ENCODE data around the gene PIRT. TPM values are rescaled to one million over a fixed set of nuclear protein-coding genes. Genes with fewer than 3 reads are reported as not detected.
"Not testable (repeated sequence)": the region's sequence is repeated elsewhere in the genome, so short reads cannot be mapped to it uniquely, and the experiment has no call there.

Gene PIRT
- total and polyA plus RNA-seq, 8 donors, result 0.04 to 0.22 (median 0.05) TPM; not detected in 2

DNA sequence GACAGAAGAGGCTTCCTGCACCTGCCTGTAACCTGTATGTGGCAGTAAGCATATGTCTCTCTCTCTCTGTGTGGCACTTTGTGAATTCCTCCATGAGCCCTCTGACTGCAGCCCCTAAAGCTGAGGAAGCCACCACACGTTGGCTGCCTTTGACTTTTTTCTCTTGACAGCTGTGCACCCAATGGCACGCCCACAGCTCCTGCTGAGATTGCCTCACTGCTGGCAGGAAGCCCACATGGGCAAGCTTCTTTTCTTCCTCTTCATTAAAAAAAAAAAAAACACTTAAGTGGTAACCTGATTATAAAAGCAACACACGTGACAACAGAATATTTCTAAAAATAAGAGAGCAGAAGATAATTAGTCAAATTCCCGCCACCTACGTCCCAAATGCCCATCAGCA lies 34.0 kb upstream of the PIRT start:
- H3K4me3 ChIP-seq, result no peak overlapping the region
- DNase-seq (peak in 1 of 4 donors; percentile 3), ATAC-seq (no peak)
- no peak overlapping the region for H3K27ac ChIP-seq
- intact Hi-C loops (cut with DNase I), result no loop called here
- H3K36me3 ChIP-seq, result no peaks in the 10 kb centered on the region
- H3K27me3 ChIP-seq, result peaks cover 0 to 2% of the 10 kb centered on the region in 2 donors
- no peak for TF ChIP-seq CTCF (IDR thresholded peaks at IDR 0.05)
- no peaks in the 10 kb centered on the region for H3K4me1 ChIP-seq
- no peaks in the 10 kb centered on the region for H3K9me3 ChIP-seq

DNA sequence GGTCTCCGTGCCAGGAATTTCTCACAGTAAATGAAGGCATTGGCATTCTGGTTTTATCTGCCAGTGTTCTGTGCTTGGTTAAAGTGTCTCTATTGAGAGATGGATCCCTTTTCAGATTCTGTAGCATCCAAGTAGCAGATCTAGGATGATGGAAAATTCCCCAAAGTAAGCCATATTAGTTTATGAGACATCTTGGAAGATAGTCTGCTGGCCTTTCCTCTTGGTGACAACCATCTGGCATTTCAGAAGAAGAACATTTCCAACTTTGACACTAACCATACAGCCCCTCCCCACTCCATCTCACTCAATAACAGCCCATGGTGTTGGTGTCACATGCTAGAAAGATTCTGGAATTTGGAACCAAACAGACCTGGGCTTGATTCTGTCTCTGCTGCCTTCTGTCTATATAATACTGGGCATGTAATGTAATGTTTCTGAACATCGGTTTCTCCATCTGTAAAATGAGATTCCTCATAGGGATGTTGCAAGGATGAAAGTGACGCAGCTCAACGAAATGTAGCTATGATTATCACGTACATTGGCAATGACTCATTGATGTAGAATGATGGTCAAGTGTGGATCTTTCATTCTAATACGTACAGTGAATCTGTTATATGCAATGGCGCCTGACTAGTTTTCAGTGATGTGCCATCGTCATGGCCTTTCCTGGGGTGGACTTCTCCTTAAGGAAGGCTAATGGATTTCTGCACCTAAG lies 32.6 kb upstream of the PIRT start:
- no peak overlapping the region for H3K4me3 ChIP-seq
- H3K4me1 ChIP-seq, result no peaks in the 10 kb centered on the region
- no peaks in the 10 kb centered on the region for H3K9me3 ChIP-seq
- TF ChIP-seq CTCF (IDR thresholded peaks at IDR 0.05), result no peak
- DNase-seq (no peak), ATAC-seq (no peak)
- H3K27me3 ChIP-seq, result no peaks in the 10 kb centered on the region
- no peaks in the 10 kb centered on the region for H3K36me3 ChIP-seq
- no peak overlapping the region for H3K27ac ChIP-seq
- intact Hi-C loops (cut with DNase I), result no loop called here

- H3K4me3 ChIP-seq; H3K27me3 ChIP-seq; H3K27ac ChIP-seq; H3K9me3 ChIP-seq; intact Hi-C loops (cut with DNase I); DNase-seq; ATAC-seq; H3K4me1 ChIP-seq; H3K36me3 ChIP-seq: not testable (repeated sequence)
Measured at GRCh38 chr17:10868744-10869143, 30.9 kb upstream of the PIRT start.

DNA sequence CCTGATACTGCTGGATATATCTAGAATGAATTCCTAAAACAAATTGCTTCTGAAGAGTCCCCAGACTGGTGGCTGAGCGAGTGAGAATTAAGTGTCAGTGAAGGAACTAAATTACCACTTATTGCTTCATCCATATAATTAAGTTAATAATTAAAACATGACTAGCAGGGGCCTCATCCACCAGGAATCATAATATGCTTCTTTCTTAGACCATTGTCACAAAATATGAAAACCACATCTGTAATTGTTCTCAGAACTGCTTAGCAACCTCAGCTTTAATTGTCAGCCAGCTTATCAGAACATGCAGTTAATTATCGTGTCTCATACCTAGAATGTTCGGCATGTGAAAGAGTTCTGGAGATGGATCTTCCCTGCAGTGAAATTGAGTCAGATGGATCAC lies 21.2 kb upstream of the PIRT start:
- DNase-seq, result no peak
- TF ChIP-seq CTCF (IDR thresholded peaks at IDR 0.05), result no peak
- Histone ChIP-seq H3K4me1 (no peaks in the 10 kb centered on the region), H3K9me3 (no peaks in the 10 kb centered on the region), H3K27me3 (no peaks in the 10 kb centered on the region), H3K27ac (no peak overlapping the region), H3K4me3 (no peak overlapping the region), H3K36me3 (no peaks in the 10 kb centered on the region)
- no peak for ATAC-seq
- intact Hi-C loops (cut with DNase I), result no loop called here

DNA sequence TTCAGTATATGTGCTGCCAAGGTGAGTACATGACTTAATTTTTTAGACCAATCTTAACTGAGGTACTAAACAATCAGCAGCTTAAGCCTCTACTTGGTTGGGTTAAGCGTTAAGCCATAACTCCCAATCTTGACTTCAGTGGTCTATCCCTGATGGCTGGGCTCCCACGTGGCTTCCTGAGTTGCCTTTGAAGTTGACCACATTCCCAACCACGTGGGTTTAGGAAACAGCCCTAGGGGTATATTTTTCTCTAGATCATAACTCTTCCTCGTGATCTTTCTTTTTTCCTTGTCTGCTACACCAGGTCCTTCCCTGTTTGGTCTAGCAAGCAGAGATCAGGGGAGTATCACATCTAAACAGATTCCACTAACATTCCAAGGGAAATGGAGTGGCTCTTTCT lies 20.1 kb upstream of the PIRT start:
- Histone ChIP-seq H3K4me1 (no peaks in the 10 kb centered on the region), H3K27me3 (no peaks in the 10 kb centered on the region), H3K36me3 (no peaks in the 10 kb centered on the region), H3K27ac (no peak overlapping the region), H3K4me3 (no peak overlapping the region), H3K9me3 (no peaks in the 10 kb centered on the region)
- TF ChIP-seq CTCF (IDR thresholded peaks at IDR 0.05), result no peak
- intact Hi-C loops (cut with DNase I), result no loop called here
- DNase-seq (no peak), ATAC-seq (no peak)

GRCh38 chr17:10846636-10847035 lies 8.7 kb upstream of the PIRT start:
- H3K27me3 ChIP-seq, H3K4me3 ChIP-seq, H3K36me3 ChIP-seq, ATAC-seq, H3K27ac ChIP-seq, H3K9me3 ChIP-seq, DNase-seq, H3K4me1 ChIP-seq: not testable (repeated sequence)
- intact Hi-C loops (cut with DNase I), result loop anchor here in 1 of 2 donors (5.0 kb wide), 1 partner anchor 109 kb away; no protein-coding TSS in a partner anchor
